Activated gamma-delta T cell treated with anti-CD3 and anti-CD28 coated beads, Interleukin-2, amount 50 U/mL, for 16 hours (primary cell): ENCODE data around the gene RAB4A.

ENCODE experiments used
- DNase-seq: peaks from one replicate; pipeline ENCODE4 v3.0.0-alpha.2; 2020; ENCODE audit warnings: low read depth

The RAB4A gene

GRCh38 chr1:229339086-229339485 lies 68.2 kb downstream of the RAB4A start:
- DNase-seq: no peak

- DNase-seq: no peak
These were observed 68.6 kb downstream of the RAB4A start for GRCh38 chr1:229339520-229339919.

- DNase-seq: no peak
These were observed 69.6 kb downstream of the RAB4A start for GRCh38 chr1:229340496-229340895.

- DNase-seq: no peak
These were observed 71.1 kb downstream of the RAB4A start for GRCh38 chr1:229341774-229342655.

- peak; percentile 67 for DNase-seq
These were observed 72.0 kb downstream of the RAB4A start, which contains the start of gene CCSAP for GRCh38 chr1:229342656-229343569. CCSAP (minus strand) TSS chr1:229343047; CDS start chr1:229342465, 582 bp downstream.

- no peak for DNase-seq
These were observed 73.2 kb downstream of the RAB4A start for GRCh38 chr1:229344139-229344538.

- no peak for DNase-seq
These were observed 74.2 kb downstream of the RAB4A start for GRCh38 chr1:229344937-229345684.

- DNase-seq: no peak
These were observed 76.6 kb downstream of the RAB4A start for GRCh38 chr1:229347528-229347927.

- DNase-seq: no peak
These were observed 78.8 kb downstream of the RAB4A start for GRCh38 chr1:229349463-229350385.

- no peak for DNase-seq
These were observed 82.1 kb downstream of the RAB4A start for GRCh38 chr1:229352975-229353374.

- no peak for DNase-seq
These were observed 83.3 kb downstream of the RAB4A start for GRCh38 chr1:229354226-229354625.
